Measurements from ENCODE around the gene PRICKLE3. TPM values are rescaled to one million over a fixed set of nuclear protein-coding genes. Genes with fewer than 3 reads are reported as not detected.

PRICKLE3 gene
- polyA plus RNA-seq, 2 of the 4 experiments (the other 2 are of a cell fraction) = 7.9 to 14.0 TPM

DNA sequence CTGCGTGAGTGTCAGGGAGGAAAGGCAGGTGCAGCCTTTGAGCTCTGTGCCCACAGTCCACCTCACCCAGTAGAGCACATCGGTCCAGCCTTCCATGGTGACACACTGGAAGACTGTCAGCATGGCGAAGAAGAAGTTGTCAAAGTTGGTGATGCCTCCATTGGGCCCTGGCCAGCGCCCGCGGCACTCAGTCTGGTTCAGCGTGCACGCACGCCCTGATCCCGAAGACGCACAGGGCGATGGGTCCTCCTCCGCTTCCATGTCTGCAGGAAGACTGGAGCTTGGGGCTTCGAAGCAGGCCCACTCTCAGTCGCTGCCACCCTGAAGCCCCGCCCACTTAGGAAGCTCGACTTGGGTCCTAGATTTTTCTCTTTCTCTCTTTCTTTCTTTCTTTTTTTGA, 42.0 kb upstream of the PRICKLE3 start (continued):
- TF ChIP-seq, protein P1, sequence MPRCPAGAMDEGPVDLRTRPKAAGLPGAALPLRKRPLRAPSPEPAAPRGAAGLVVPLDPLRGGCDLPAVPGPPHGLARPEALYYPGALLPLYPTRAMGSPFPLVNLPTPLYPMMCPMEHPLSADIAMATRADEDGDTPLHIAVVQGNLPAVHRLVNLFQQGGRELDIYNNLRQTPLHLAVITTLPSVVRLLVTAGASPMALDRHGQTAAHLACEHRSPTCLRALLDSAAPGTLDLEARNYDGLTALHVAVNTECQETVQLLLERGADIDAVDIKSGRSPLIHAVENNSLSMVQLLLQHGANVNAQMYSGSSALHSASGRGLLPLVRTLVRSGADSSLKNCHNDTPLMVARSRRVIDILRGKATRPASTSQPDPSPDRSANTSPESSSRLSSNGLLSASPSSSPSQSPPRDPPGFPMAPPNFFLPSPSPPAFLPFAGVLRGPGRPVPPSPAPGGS (IDR thresholded peaks at IDR 0.05) = no peak
- TF ChIP-seq CEBPB (IDR thresholded peaks at IDR 0.05) (no peak), HOXA7 (CRISPR knock-in tag; IDR thresholded peaks at IDR 0.05) (no peak)

DNA sequence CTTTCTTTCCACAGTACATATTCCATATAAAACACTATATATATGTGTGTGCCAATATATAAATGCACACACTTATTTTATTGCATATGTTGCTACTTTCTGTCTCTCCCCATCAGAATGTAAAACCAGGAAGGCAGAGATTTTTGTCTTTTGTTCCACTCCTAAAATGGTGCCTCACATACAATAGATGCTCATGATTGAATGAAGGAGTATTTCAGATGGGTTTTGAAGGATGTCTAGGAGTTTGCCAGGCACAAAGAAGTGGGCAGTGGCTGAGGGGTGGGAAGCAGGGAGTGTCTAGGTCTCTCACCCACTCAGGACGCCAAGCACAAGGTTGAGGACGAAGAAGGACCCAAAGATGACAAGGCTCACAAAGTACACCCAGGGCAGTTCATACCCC, 41.6 kb upstream of the PRICKLE3 start:
- ATAC-seq = no peak
- no peak for FAIRE-seq
- DNase-seq (ENCODE audit: low read depth in 1 of 2, low spot score in 1 of 2) = no peak
- Histone ChIP-seq H3K9me3 (no peaks in the 10 kb centered on the region), H3K27ac (no peak overlapping the region), H3K4me3 (no peak overlapping the region), H3K4me2 (no peak overlapping the region), H3K4me1 (no peaks in the 10 kb centered on the region)
- WGBS (ENCODE audit: missing lambda C conversion rate) = 23% methylated on average over 2 of the region's 2 CpGs
- TF ChIP-seq CHD4 (IDR thresholded peaks at IDR 0.05; ENCODE audit: borderline replicate concordance) = no peak
- TF ChIP-seq TP53 (CRISPR knock-in tag; IDR thresholded peaks at IDR 0.05) = no peak
- no peak for TF ChIP-seq ZNF302 (CRISPR knock-in tag; IDR thresholded peaks at IDR 0.05)
- TF ChIP-seq, protein P2, sequence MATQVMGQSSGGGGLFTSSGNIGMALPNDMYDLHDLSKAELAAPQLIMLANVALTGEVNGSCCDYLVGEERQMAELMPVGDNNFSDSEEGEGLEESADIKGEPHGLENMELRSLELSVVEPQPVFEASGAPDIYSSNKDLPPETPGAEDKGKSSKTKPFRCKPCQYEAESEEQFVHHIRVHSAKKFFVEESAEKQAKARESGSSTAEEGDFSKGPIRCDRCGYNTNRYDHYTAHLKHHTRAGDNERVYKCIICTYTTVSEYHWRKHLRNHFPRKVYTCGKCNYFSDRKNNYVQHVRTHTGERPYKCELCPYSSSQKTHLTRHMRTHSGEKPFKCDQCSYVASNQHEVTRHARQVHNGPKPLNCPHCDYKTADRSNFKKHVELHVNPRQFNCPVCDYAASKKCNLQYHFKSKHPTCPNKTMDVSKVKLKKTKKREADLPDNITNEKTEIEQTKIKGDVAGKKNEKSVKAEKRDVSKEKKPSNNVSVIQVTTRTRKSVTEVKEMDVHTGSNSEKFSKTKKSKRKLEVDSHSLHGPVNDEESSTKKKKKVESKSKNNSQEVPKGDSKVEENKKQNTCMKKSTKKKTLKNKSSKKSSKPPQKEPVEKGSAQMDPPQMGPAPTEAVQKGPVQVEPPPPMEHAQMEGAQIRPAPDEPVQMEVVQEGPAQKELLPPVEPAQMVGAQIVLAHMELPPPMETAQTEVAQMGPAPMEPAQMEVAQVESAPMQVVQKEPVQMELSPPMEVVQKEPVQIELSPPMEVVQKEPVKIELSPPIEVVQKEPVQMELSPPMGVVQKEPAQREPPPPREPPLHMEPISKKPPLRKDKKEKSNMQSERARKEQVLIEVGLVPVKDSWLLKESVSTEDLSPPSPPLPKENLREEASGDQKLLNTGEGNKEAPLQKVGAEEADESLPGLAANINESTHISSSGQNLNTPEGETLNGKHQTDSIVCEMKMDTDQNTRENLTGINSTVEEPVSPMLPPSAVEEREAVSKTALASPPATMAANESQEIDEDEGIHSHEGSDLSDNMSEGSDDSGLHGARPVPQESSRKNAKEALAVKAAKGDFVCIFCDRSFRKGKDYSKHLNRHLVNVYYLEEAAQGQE (IDR thresholded peaks at IDR 0.05) = no peak
- no peak for TF ChIP-seq GATA3 (IDR thresholded peaks at IDR 0.05; ENCODE audit: borderline replicate concordance)
- TF ChIP-seq KDM5A (IDR thresholded peaks at IDR 0.05) = no peak
- TF ChIP-seq NR3C1 (IDR thresholded peaks at IDR 0.05) = no peak
- no peak for TF ChIP-seq EHMT2 (IDR thresholded peaks at IDR 0.05; ENCODE audit: low read depth)
- TF ChIP-seq, protein P3, sequence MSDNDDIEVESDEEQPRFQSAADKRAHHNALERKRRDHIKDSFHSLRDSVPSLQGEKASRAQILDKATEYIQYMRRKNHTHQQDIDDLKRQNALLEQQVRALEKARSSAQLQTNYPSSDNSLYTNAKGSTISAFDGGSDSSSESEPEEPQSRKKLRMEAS (IDR thresholded peaks at IDR 0.05) = no peak
- TF ChIP-seq, protein P4, sequence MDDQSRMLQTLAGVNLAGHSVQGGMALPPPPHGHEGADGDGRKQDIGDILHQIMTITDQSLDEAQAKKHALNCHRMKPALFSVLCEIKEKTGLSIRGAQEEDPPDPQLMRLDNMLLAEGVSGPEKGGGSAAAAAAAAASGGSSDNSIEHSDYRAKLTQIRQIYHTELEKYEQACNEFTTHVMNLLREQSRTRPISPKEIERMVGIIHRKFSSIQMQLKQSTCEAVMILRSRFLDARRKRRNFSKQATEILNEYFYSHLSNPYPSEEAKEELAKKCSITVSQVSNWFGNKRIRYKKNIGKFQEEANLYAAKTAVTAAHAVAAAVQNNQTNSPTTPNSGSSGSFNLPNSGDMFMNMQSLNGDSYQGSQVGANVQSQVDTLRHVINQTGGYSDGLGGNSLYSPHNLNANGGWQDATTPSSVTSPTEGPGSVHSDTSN (IDR thresholded peaks at IDR 0.05) = no peak
- TF ChIP-seq ZC3H11A (IDR thresholded peaks at IDR 0.05) = no peak
- TF ChIP-seq CHD2 (IDR thresholded peaks at IDR 0.05; ENCODE audit: low read length, partially characterized antibody) = no peak
- no peak for TF ChIP-seq SMC3 (IDR thresholded peaks at IDR 0.05)
- TF ChIP-seq, protein P5, sequence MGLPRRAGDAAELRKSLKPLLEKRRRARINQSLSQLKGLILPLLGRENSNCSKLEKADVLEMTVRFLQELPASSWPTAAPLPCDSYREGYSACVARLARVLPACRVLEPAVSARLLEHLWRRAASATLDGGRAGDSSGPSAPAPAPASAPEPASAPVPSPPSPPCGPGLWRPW (IDR thresholded peaks at IDR 0.05) = no peak
- no peak for TF ChIP-seq FOSB (CRISPR knock-in tag; IDR thresholded peaks at IDR 0.05)
- no peak for TF ChIP-seq TFCP2L1 (CRISPR knock-in tag; IDR thresholded peaks at IDR 0.05)
- TF ChIP-seq JUN (IDR thresholded peaks at IDR 0.05) = no peak
- no peak for TF ChIP-seq MAZ (IDR thresholded peaks at IDR 0.05; ENCODE audit: borderline replicate concordance, low read depth, low read length)
- TF ChIP-seq, protein P6, sequence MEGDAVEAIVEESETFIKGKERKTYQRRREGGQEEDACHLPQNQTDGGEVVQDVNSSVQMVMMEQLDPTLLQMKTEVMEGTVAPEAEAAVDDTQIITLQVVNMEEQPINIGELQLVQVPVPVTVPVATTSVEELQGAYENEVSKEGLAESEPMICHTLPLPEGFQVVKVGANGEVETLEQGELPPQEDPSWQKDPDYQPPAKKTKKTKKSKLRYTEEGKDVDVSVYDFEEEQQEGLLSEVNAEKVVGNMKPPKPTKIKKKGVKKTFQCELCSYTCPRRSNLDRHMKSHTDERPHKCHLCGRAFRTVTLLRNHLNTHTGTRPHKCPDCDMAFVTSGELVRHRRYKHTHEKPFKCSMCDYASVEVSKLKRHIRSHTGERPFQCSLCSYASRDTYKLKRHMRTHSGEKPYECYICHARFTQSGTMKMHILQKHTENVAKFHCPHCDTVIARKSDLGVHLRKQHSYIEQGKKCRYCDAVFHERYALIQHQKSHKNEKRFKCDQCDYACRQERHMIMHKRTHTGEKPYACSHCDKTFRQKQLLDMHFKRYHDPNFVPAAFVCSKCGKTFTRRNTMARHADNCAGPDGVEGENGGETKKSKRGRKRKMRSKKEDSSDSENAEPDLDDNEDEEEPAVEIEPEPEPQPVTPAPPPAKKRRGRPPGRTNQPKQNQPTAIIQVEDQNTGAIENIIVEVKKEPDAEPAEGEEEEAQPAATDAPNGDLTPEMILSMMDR (IDR thresholded peaks at IDR 0.05) = no peak
- CTCF ChIA-PET = no interaction called here
- POLR2A ChIA-PET = no interaction called here

All from A549 (cell line).